HEK293T (cell line): ENCODE data around the gene CDC42EP2.

Experiments used
- CTCF ChIA-PET: fragments of 350-600 bp; formaldehyde crosslinking; extraction: SDS; loops from one replicate; lab custom pipeline; 2021; ENCODE audit warnings: antibody characterized with exemption, inconsistent platforms; lab: Yijun Ruan, JAX
- POLR2A ChIA-PET: fragments of 350-600 bp; formaldehyde crosslinking; extraction: SDS; loops from one replicate; lab custom pipeline; 2020; ENCODE audit warnings: antibody characterized with exemption, inconsistent platforms; lab: Yijun Ruan, JAX
- DNase-seq: peaks from one replicate; pipeline ENCODE4 v3.0.0; 2012; ENCODE audit warnings: mixed read lengths; ENCODE audit errors: extremely low spot score
- ARNT ChIP-seq: fragments of 450-650 bp; IDR thresholded peaks from 2 replicates; pipeline ENCODE4 v1.6.1; 2017; ENCODE audit warnings: mild to moderate bottlenecking
- BHLHE40 ChIP-seq: fragments of 450-650 bp; IDR thresholded peaks from 2 replicates; pipeline ENCODE4 v1.6.1; 2016; ENCODE audit warnings: mild to moderate bottlenecking, moderate library complexity, borderline replicate concordance
- CTBP1 ChIP-seq: fragments of 450-650 bp; IDR thresholded peaks from 2 replicates; pipeline ENCODE4 v1.6.1; 2016; ENCODE audit warnings: borderline replicate concordance
- ELF4 ChIP-seq: fragments of 450-650 bp; IDR thresholded peaks from 2 replicates; pipeline ENCODE4 v1.6.1; 2017; ENCODE audit warnings: antibody characterized with exemption
- FOXA1 ChIP-seq: fragments of 450-650 bp; IDR thresholded peaks from 2 replicates; pipeline ENCODE4 v1.6.1; 2016; ENCODE audit warnings: mild to moderate bottlenecking
- FOXK2 ChIP-seq: fragments of 450-650 bp; IDR thresholded peaks from 2 replicates; pipeline ENCODE4 v1.6.1; 2016; ENCODE audit warnings: mild to moderate bottlenecking
- FOXM1 ChIP-seq: fragments of 450-650 bp; IDR thresholded peaks from 2 replicates; pipeline ENCODE4 v1.6.1; 2017; ENCODE audit warnings: mild to moderate bottlenecking, borderline replicate concordance
- HDGF ChIP-seq: fragments of 450-650 bp; IDR thresholded peaks from 2 replicates; pipeline ENCODE4 v1.6.1; 2017; ENCODE audit warnings: antibody characterized with exemption, borderline replicate concordance
- L3MBTL2 ChIP-seq: fragments of 450-650 bp; conservative IDR thresholded peaks from 2 replicates; pipeline ENCODE4 v1.6.1; 2016; ENCODE audit warnings: mild to moderate bottlenecking
- LEF1 ChIP-seq: fragments of 450-650 bp; IDR thresholded peaks from 2 replicates; pipeline ENCODE4 v1.6.1; 2017; ENCODE audit warnings: mild to moderate bottlenecking, borderline replicate concordance
- NFRKB ChIP-seq: fragments of 450-650 bp; IDR thresholded peaks from 2 replicates; pipeline ENCODE4 v1.6.1; 2016; ENCODE audit warnings: mild to moderate bottlenecking, moderate library complexity
- SP1 ChIP-seq: fragments of 450-650 bp; IDR thresholded peaks from 2 replicates; pipeline ENCODE4 v1.6.1; 2017
- SUZ12 ChIP-seq: fragments of 450-650 bp; IDR thresholded peaks from 2 replicates; pipeline ENCODE4 v1.6.1; 2016; ENCODE audit warnings: mild to moderate bottlenecking
- TARDBP ChIP-seq: fragments of 450-650 bp; IDR thresholded peaks from 2 replicates; pipeline ENCODE4 v1.6.1; 2016
- ZNF384 ChIP-seq: fragments of 450-650 bp; IDR thresholded peaks from 2 replicates; pipeline ENCODE4 v1.6.1; 2016
- TF ChIP-seq, protein P1 (sequence below): fragments of 450-650 bp; IDR thresholded peaks from 2 replicates; pipeline ENCODE4 v1.6.1; 2016

Gene CDC42EP2

GRCh38 chr11:65334696-65335295 is 20.1 kb downstream of the CDC42EP2 start:
- TF ChIP-seq NFRKB (no peak), CTBP1 (no peak), FOXM1 (no peak), LEF1 (no peak), L3MBTL2 (no peak), SP1 (no peak)
- TF ChIP-seq, protein P1, sequence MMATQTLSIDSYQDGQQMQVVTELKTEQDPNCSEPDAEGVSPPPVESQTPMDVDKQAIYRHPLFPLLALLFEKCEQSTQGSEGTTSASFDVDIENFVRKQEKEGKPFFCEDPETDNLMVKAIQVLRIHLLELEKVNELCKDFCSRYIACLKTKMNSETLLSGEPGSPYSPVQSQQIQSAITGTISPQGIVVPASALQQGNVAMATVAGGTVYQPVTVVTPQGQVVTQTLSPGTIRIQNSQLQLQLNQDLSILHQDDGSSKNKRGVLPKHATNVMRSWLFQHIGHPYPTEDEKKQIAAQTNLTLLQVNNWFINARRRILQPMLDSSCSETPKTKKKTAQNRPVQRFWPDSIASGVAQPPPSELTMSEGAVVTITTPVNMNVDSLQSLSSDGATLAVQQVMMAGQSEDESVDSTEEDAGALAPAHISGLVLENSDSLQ = no peak
- DNase-seq = no peak
- CTCF ChIA-PET = interaction anchor here (0.6 to 2.1 kb wide), 3 partner anchors 20 to 130 kb away, joined by 4 to 7 read pairs (median 5); no protein-coding TSS in a partner anchor
- POLR2A ChIA-PET = interaction anchor here (0.9 to 2.8 kb wide), 5 partner anchors 12 to 165 kb away, joined by 3 to 46 read pairs (median 3); partner anchors contain the start of gene TIGD3

- TF ChIP-seq, protein P1 = no peak
- TF ChIP-seq TARDBP (no peak), HDGF (no peak), FOXA1 (no peak), ZNF384 (no peak), FOXM1 (no peak), ELF4 (no peak), CTBP1 (no peak)
- DNase-seq = no peak
- POLR2A ChIA-PET = interaction anchor here (0.9 to 1.8 kb wide), 2 partner anchors 11 to 85 kb away, joined by 4 read pairs; no protein-coding TSS in a partner anchor
- CTCF ChIA-PET = interaction anchor here (1.3 kb wide), 1 partner anchor 9 kb away, joined by 5 read pairs; no protein-coding TSS in a partner anchor
Observed at GRCh38 chr11:65338676-65339075, 24.0 kb downstream of the CDC42EP2 start.

GRCh38 chr11:65340226-65340625 is 25.6 kb downstream of the CDC42EP2 start:
- TF ChIP-seq HDGF (no peak), FOXM1 (no peak), BHLHE40 (no peak), SUZ12 (no peak), TARDBP (no peak), L3MBTL2 (no peak), ELF4 (no peak), ZNF384 (no peak), CTBP1 (no peak), LEF1 (no peak), ARNT (no peak)
- ChIA-PET POLR2A (interaction anchor here (0.6 kb wide), 1 partner anchor 79 kb away, joined by 3 read pairs; the partner anchor contains the start of gene POLA2), CTCF (no interaction called here)
- DNase-seq = no peak

DNA sequence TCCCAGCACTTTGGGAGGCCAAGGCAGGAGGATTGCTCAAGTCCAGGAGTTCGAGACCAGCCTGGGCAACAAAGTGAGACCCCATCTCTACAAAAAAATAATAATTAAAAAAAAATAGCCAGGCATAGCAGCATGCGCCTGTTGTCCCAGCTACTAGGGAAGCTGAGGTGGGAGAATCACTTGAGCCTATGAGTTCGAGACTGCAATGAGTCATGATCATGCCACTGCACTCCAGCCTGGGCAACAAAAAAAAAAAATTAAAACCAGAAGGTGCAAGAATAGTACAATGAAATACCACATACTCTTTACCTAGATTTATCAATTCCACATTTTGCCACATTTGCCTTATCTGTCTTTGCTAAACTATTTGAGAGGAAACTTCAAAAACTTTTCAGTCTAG is 27.2 kb downstream of the CDC42EP2 start:
- TF ChIP-seq FOXK2 (no peak), LEF1 (no peak), CTBP1 (no peak), SP1 (no peak), L3MBTL2 (no peak), ELF4 (no peak), FOXM1 (no peak), ZNF384 (no peak), TARDBP (no peak), FOXA1 (no peak)
- TF ChIP-seq, protein P1 = no peak
- ChIA-PET POLR2A (no interaction called here), CTCF (no interaction called here)
- DNase-seq = no peak

GRCh38 chr11:65351511-65351910 is 36.8 kb downstream of the CDC42EP2 start:
- CTCF ChIA-PET = interaction anchor here (0.6 to 1.5 kb wide), 3 partner anchors 22 to 119 kb away, joined by 3 to 5 read pairs (median 4); partner anchors contain the start of gene CDC42EP2
- TF ChIP-seq SP1 = no peak
- TF ChIP-seq CTBP1 = no peak
- no peak for TF ChIP-seq TARDBP
- no peak for TF ChIP-seq SUZ12
- TF ChIP-seq L3MBTL2 = no peak
- TF ChIP-seq FOXA1 = no peak
- TF ChIP-seq ARNT = no peak
- no peak for TF ChIP-seq NFRKB
- no peak for TF ChIP-seq FOXM1
- TF ChIP-seq ZNF384 = no peak
- no peak for TF ChIP-seq BHLHE40
- no peak for TF ChIP-seq FOXK2
- TF ChIP-seq ELF4 = no peak
- TF ChIP-seq LEF1 = no peak
- TF ChIP-seq, protein P1 = no peak
- no peak for TF ChIP-seq HDGF
- POLR2A ChIA-PET = interaction anchor here (1.5 to 5.7 kb wide), 4 partner anchors 18 to 89 kb away, joined by 5 to 46 read pairs (median 8); partner anchors contain the start of genes DPF2, NEAT1 and POLA2
- DNase-seq = no peak
